ENCODE measurements around the gene MBNL1. TPM values are rescaled to one million over a fixed set of nuclear protein-coding genes. Genes with fewer than 3 reads are reported as not detected.

The MBNL1 gene
- total RNA-seq, 1 donor from 2014 or later, result 296 TPM

DNA sequence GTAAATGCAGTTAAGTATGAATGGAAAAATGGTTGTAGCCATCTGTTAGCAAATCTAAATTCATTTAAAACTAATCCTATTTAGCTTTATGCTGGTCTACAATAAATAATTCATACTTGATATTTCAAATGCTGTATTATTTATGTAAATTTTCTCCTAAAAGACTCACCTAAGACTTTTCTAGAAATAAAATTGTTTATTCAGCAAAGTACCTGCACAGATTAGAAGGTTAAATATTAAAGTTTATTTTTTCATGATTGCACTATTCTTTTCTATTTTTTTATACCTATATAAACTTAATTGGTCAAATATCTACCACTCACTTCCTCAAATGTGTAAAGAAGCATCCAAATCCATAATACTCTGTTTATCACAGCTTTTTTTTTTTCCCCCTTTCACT lies 45.2 kb downstream of the MBNL1 start:
- H3K9me3 Mint-ChIP-seq, result no peaks in the 10 kb centered on the region
- no peak for DNase-seq
- no peak overlapping the region for H3K4me3 Mint-ChIP-seq
- peak overlapping the region; percentile 25 for H3K27ac Mint-ChIP-seq
- H3K36me3 Mint-ChIP-seq (ENCODE audit: low read depth), result peaks cover 36% of the 10 kb centered on the region
- no peaks in the 10 kb centered on the region for H3K27me3 Mint-ChIP-seq
- H3K4me1 Mint-ChIP-seq, result peaks cover 46% of the 10 kb centered on the region
- intact Hi-C loops (cut with micrococcal nuclease), result no loop called here

GRCh38 chr3:152314677-152315353 lies 46.1 kb downstream of the MBNL1 start:
- peak overlapping the region; percentile 31 for H3K27ac Mint-ChIP-seq
- H3K4me1 Mint-ChIP-seq, result peaks cover 46% of the 10 kb centered on the region
- no peak overlapping the region for H3K4me3 Mint-ChIP-seq
- DNase-seq, result no peak
- H3K9me3 Mint-ChIP-seq, result no peaks in the 10 kb centered on the region
- no peaks in the 10 kb centered on the region for H3K27me3 Mint-ChIP-seq
- intact Hi-C loops (cut with micrococcal nuclease), result no loop called here
- peaks cover 41% of the 10 kb centered on the region for H3K36me3 Mint-ChIP-seq (ENCODE audit: low read depth)

GRCh38 chr3:152315623-152316022 lies 46.9 kb downstream of the MBNL1 start:
- H3K36me3 Mint-ChIP-seq (ENCODE audit: low read depth), result peaks cover 45% of the 10 kb centered on the region
- no peak overlapping the region for H3K4me3 Mint-ChIP-seq
- intact Hi-C loops (cut with micrococcal nuclease), result no loop called here
- H3K27me3 Mint-ChIP-seq, result no peaks in the 10 kb centered on the region
- H3K27ac Mint-ChIP-seq, result peak overlapping the region; percentile 67
- DNase-seq, result no peak
- no peaks in the 10 kb centered on the region for H3K9me3 Mint-ChIP-seq
- peaks cover 48% of the 10 kb centered on the region for H3K4me1 Mint-ChIP-seq

DNA sequence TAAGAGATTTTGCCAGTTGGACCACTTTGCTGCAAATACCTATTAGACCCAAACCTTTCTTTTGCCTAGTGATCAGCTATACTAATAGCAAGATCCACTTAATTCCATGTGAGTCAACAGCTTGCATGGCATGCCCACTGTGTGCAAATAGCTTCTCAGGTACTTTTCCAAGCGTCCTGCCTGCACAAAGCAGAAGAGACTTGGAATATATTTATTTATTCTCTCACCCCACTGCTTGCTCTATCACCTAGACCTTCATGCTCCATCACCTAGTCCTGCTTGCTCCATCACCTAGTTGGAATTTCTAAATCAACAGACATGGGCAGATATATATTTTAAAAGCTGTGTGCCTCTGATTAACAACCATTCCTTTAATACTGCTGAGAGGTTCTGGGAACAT lies 47.6 kb downstream of the MBNL1 start:
- no peaks in the 10 kb centered on the region for H3K27me3 Mint-ChIP-seq
- H3K9me3 Mint-ChIP-seq, result no peaks in the 10 kb centered on the region
- H3K4me3 Mint-ChIP-seq, result no peak overlapping the region
- H3K27ac Mint-ChIP-seq, result peak overlapping the region; percentile 35
- peak; percentile 55 for DNase-seq
- intact Hi-C loops (cut with micrococcal nuclease), result no loop called here
- peaks cover 54% of the 10 kb centered on the region for H3K4me1 Mint-ChIP-seq
- peaks cover 43% of the 10 kb centered on the region for H3K36me3 Mint-ChIP-seq (ENCODE audit: low read depth)

DNA sequence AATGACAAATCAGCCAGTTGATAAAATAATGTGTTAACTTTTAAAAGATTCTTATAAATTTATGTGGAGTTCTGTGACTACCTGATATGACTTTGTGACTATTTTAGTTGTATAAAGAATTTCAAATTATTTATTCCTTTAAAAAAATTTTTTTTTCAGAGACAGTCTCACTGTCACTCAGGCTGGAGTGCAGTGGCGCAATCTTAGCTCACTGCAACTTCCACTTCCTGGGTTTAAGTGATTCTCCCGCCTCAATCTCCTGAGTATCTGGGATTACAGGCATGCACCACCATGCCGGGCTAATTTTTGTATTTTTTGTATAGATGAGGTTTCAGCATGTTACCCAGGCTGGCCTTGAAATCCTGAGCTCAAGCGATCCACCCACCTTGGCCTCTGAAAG lies 48.5 kb downstream of the MBNL1 start:
- intact Hi-C loops (cut with micrococcal nuclease), result no loop called here
- Mint-ChIP-seq H3K27ac (no peak overlapping the region), H3K9me3 (no peaks in the 10 kb centered on the region), H3K27me3 (no peaks in the 10 kb centered on the region), H3K4me1 (peaks cover 59% of the 10 kb centered on the region), H3K4me3 (no peak overlapping the region), H3K36me3 (ENCODE audit: low read depth) (peaks cover 41% of the 10 kb centered on the region)
- DNase-seq, result no peak

- H3K27ac Mint-ChIP-seq, result peak overlapping the region; percentile 62
- no peaks in the 10 kb centered on the region for H3K27me3 Mint-ChIP-seq
- no peaks in the 10 kb centered on the region for H3K9me3 Mint-ChIP-seq
- H3K36me3 Mint-ChIP-seq (ENCODE audit: low read depth), result peaks cover 38% of the 10 kb centered on the region
- H3K4me1 Mint-ChIP-seq, result peaks cover 64% of the 10 kb centered on the region
- no peak overlapping the region for H3K4me3 Mint-ChIP-seq
- intact Hi-C loops (cut with micrococcal nuclease), result no loop called here
- DNase-seq, result no peak
Observed at GRCh38 chr3:152317956-152318355, 49.2 kb downstream of the MBNL1 start.

DNA sequence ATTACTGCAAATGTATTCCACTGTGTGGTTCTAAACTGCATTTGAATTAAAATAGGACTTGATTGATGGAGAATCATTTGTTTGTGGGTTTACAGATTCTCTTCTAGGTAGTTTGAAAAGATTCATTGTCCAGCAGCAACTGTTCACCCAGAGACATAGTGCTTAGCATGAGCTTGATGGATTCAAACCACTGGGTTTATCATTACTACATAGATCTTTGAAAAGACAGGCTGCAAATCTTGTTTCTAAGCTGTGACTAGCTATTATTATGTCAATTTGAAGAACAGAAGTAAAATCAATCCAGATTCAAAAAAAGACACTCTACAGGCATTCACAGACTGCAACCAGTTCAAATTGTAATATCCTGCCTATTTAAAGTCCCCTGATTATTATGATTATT lies 49.8 kb downstream of the MBNL1 start:
- intact Hi-C loops (cut with micrococcal nuclease), result no loop called here
- peaks cover 36% of the 10 kb centered on the region for H3K36me3 Mint-ChIP-seq (ENCODE audit: low read depth)
- H3K4me3 Mint-ChIP-seq, result no peak overlapping the region
- H3K27me3 Mint-ChIP-seq, result no peaks in the 10 kb centered on the region
- H3K27ac Mint-ChIP-seq, result peak overlapping the region; percentile 41
- no peaks in the 10 kb centered on the region for H3K9me3 Mint-ChIP-seq
- DNase-seq, result no peak
- H3K4me1 Mint-ChIP-seq, result peaks cover 62% of the 10 kb centered on the region

- Mint-ChIP-seq H3K27ac (peak overlapping the region; percentile 68), H3K27me3 (no peaks in the 10 kb centered on the region), H3K4me1 (peaks cover 66% of the 10 kb centered on the region), H3K36me3 (ENCODE audit: low read depth) (peaks cover 37% of the 10 kb centered on the region), H3K9me3 (no peaks in the 10 kb centered on the region), H3K4me3 (no peak overlapping the region)
- intact Hi-C loops (cut with micrococcal nuclease), result no loop called here
- no peak for DNase-seq
Observed at GRCh38 chr3:152319256-152319655, 50.5 kb downstream of the MBNL1 start.

GRCh38 chr3:152319831-152320617 lies 51.3 kb downstream of the MBNL1 start:
- peaks cover 63% of the 10 kb centered on the region for H3K4me1 Mint-ChIP-seq
- intact Hi-C loops (cut with micrococcal nuclease), result no loop called here

DNA sequence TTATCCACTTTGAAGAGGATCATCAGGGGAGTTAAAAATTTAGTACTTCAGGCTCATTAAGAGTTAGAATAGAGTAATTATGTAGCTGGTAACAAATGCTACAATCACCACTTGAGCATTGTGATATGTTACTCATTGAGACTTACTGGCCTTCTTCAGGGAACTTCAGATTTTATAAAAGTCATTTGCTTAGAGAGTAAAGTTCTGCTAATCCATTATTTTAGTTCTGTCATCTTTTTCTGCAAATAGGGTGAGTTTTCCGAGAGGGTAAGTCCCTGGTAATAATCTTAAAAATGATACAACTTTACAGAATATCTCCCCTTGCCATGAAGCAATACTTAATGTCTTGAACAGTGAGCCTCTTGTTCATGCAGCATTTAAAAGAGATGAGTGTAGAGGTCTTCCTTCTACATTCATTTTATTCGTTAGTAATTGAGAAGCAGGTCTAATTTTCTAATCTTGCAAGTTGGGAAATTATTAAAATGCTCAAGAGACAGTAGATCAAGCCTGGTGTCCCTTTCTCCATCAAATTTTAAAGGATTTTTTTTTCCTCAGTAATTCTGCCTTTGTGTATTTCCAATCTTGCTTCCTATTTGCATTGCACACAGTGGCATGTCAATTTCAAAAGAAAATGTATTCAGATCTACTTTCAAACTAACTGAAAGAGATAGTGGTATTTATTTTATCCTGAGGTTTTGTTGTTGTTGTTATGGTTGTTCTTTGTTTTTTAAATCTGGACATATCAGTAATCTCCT lies 52.6 kb downstream of the MBNL1 start:
- intact Hi-C loops (cut with micrococcal nuclease), result no loop called here
- Mint-ChIP-seq H3K27me3 (no peaks in the 10 kb centered on the region), H3K36me3 (ENCODE audit: low read depth) (peaks cover 36% of the 10 kb centered on the region), H3K9me3 (no peaks in the 10 kb centered on the region), H3K4me3 (peak overlapping the region; percentile 53), H3K4me1 (peaks cover 63% of the 10 kb centered on the region), H3K27ac (peak overlapping the region; percentile 76)
- DNase-seq, result no peak

More at GRCh38 chr3:152319831-152320617, 51.3 kb downstream of the MBNL1 start:
- no peaks in the 10 kb centered on the region for H3K9me3 Mint-ChIP-seq
- H3K27ac Mint-ChIP-seq, result peak overlapping the region; percentile 62
- no peak overlapping the region for H3K4me3 Mint-ChIP-seq
- H3K27me3 Mint-ChIP-seq, result no peaks in the 10 kb centered on the region
- no peak for DNase-seq
- peaks cover 32% of the 10 kb centered on the region for H3K36me3 Mint-ChIP-seq (ENCODE audit: low read depth)

- peaks cover 62% of the 10 kb centered on the region for H3K4me1 Mint-ChIP-seq
- peak overlapping the region; percentile 76 for H3K27ac Mint-ChIP-seq
- no peak for DNase-seq
- peaks cover 36% of the 10 kb centered on the region for H3K36me3 Mint-ChIP-seq (ENCODE audit: low read depth)
- no peaks in the 10 kb centered on the region for H3K27me3 Mint-ChIP-seq
- peak overlapping the region; percentile 53 for H3K4me3 Mint-ChIP-seq
- intact Hi-C loops (cut with micrococcal nuclease), result no loop called here
- H3K9me3 Mint-ChIP-seq, result no peaks in the 10 kb centered on the region
Observed at GRCh38 chr3:152321955-152322377, 53.2 kb downstream of the MBNL1 start.

- Mint-ChIP-seq H3K36me3 (ENCODE audit: low read depth) (peaks cover 35% of the 10 kb centered on the region), H3K27me3 (no peaks in the 10 kb centered on the region), H3K4me3 (peak overlapping the region; percentile 43), H3K27ac (peak overlapping the region; percentile 71), H3K4me1 (peaks cover 63% of the 10 kb centered on the region), H3K9me3 (no peaks in the 10 kb centered on the region)
- DNase-seq, result no peak
- intact Hi-C loops (cut with micrococcal nuclease), result loop anchor here (1.0 kb wide), 2 partner anchors 9 to 12 kb away; no protein-coding TSS in a partner anchor
Observed at GRCh38 chr3:152322756-152323155, 54.0 kb downstream of the MBNL1 start.

GRCh38 chr3:152323834-152324233 lies 55.1 kb downstream of the MBNL1 start:
- DNase-seq, result no peak
- peak overlapping the region; percentile 59 for H3K4me3 Mint-ChIP-seq
- peak overlapping the region; percentile 46 for H3K27ac Mint-ChIP-seq
- H3K27me3 Mint-ChIP-seq, result no peaks in the 10 kb centered on the region
- H3K9me3 Mint-ChIP-seq, result no peaks in the 10 kb centered on the region
- peaks cover 62% of the 10 kb centered on the region for H3K4me1 Mint-ChIP-seq
- peaks cover 38% of the 10 kb centered on the region for H3K36me3 Mint-ChIP-seq (ENCODE audit: low read depth)
- intact Hi-C loops (cut with micrococcal nuclease), result loop anchor here (1.0 to 2.0 kb wide), 3 partner anchors 7 to 49 kb away; no protein-coding TSS in a partner anchor
